ENCODE data around the gene SUDS3. TPM values are rescaled to one million over a fixed set of nuclear protein-coding genes. Genes with fewer than 3 reads are reported as not detected.

SUDS3 gene
- polyA plus RNA-seq, 3 donors = 7.3 to 18.3 (median 7.8) TPM

DNA sequence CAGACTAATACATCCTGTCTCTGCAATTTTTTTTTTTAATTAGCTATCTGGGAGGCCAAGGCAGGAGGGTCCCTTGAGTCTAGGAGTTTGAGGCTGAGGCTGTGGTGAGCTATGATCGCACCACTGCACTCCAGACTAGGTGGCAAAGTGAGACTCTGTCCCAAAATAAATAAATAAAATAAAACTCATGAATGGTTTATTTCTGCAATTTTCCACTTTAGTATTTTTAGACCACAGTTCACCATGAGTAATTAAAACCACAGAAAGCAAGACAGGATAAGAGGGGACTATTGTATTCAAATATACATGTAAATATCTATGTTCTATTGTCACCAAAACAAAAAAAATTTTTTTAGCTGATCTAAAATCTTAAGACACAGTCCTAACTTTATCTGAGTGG lies 21.5 kb upstream of the SUDS3 start:
- WGBS, 3 donors = 89 to 97% (median 96%) methylated on average over 1 of the region's 1 CpG
- H3K27ac ChIP-seq (ENCODE audit: low read depth, low read length) = no peak overlapping the region

DNA sequence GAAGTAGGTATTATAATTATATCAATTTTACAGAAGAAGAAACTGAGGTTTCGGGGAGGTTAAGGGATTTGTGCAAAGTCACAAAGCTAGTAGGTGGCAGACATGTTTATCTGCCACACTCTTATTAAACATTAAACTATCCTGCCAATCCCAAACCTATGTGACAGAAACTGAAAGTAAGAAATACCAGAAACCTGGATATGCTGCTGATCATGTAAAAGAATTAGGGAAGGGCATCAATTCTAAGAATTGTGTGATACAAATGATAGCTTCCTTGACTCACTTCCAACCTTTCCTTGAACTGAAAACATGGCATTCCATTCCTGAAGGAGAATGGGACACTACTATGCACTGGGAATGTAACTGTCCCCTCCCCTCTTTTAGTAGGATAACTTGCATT lies 20.5 kb upstream of the SUDS3 start:
- 91 to 100% (median 100%) methylated on average over 1 of the region's 1 CpG for WGBS, 3 donors
- H3K27ac ChIP-seq (ENCODE audit: low read depth, low read length) = no peak overlapping the region

DNA sequence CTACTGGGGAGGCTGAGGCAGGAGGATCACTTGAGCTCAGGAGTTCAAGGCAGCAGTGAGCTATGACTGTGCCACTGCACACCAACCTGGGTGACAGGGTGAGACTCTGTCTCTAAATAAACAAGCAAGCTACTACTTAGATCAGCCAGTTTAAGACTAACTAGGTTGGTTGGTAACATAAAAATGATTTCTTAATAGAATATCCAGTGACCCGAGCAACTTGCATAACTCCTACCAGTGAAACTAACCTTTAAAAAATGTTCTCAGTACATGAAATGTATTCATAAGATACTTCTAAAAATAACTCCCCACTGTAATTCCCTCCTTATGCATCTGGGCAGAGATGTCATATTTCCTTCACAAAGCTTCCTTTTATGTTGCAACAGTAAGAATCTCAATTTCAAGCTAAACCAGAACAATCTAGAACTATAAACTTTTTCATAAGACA lies 19.5 kb upstream of the SUDS3 start:
- 19 to 54% (median 20%) methylated on average over 1 of the region's 1 CpG for WGBS, 3 donors
- no peak overlapping the region for H3K27ac ChIP-seq (ENCODE audit: low read depth, low read length)

DNA sequence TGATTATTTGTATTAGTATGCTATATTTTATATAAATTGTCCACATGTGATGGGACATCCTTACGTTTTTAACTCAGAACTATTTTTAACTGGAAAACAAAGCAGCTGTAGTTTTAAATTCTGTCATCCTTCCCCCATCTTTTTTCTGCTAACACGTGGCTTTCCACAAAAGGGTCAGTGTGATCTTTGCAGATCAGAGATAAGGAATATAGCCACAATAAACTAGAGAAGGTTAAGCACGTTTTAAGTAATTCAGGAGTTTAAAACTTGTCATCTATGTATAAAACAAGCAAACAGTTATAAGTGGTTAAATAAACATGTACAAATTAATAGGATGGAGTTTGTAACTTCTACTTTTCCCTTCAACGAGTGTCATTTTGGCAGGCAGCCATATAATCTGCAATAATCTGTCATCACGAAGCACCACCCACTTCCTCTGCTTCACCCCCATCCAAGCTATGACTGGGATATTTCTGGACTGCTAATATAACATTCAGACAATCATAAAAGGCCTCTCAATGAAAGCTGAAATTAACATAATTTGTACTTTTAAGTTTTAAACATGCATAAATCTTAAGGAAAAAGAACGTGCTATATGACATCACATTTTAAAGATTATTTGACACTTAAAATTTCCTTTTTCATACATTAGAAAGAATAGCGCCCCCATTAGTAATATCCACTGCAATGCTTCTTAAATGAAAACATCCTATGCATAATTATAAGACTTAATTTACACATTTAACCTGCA lies 18.9 kb upstream of the SUDS3 start:
- WGBS, 3 donors = 14 to 23% (median 15%) methylated on average over 7 of the region's 7 CpGs
- H3K27ac ChIP-seq (ENCODE audit: low read depth, low read length) = no peak overlapping the region

DNA sequence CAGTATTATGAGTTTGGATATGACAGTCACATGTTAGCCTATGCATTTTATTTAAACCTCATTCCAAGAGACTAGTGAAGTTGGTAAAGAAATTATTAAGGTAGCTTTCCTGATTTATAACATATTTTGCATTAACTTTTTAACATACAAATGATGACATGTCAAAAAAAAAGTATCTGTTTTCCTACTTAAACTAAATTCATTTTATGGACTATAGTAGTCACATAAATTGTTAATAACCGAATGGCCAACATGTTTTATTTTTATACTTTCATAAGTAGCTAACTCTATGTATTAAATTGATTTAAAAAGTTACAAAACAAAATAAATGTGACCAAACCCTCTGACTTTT lies 18.4 kb upstream of the SUDS3 start:
- no peak overlapping the region for H3K27ac ChIP-seq (ENCODE audit: low read depth, low read length)
- WGBS, 3 donors = 76 to 94% (median 77%) methylated on average over 1 of the region's 1 CpG

DNA sequence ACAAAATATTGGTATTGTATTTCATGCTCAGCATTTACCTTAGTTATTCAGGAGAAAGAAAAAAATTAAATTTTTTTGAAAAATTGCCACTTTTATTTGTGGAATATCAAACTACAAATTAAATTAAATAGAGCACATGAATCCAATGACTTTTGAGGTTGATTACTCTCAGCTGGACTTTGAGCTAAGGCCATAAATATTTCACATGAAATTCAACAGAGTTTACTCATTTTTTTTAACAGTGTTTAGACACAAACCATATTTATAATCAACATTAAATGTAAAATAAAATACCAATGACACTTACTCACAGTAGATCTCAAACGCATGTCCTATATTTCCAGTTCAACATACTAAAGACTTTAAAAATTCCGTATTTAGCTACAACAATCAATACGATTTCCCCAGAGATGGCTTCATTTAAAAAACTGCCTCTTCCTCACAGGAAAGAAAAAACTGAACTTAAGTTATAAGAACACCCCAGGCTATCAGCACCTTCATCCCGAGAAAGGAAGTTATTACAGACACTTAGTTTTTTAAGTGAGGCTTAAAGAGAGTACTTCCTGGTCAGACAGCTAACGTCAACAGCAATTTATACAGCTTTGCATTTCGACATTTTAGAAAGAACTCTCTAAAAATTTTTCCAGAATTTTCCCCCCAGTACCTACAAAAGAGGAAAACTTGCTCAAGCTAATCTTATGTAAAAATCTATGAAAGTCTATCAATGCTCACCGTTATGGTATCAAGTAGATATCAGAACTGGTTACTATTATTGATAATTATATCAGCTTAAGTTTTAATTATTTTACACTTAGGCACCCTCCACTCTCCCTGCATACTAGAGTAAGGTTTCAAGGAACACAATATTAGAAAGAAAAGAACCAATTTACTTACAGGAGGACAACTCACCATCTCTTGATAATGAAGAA lies 17.5 kb upstream of the SUDS3 start:
- whole genome bisulfite sequencing, 3 donors = 35 to 57% (median 40%) methylated on average over 7 of the region's 7 CpGs
- no peak overlapping the region for H3K27ac ChIP-seq (ENCODE audit: low read depth, low read length)

DNA sequence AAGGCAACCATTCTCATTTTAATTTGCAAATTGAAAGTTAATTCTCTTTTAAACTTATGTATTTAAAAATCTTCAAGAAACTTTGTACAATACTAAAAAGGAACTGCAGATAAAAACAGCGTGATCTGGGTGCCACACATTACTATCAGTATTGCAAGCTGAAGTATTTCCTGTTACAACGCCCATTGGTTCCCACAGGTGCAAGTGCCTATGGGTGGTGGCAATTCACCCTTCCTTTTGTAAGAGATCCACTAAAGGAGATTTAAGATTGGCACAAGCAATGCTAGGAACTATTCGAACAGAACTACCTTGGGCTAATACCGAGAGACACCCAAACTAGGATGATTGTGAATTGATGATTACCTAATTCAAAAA lies 16.8 kb upstream of the SUDS3 start:
- 49 to 68% (median 67%) methylated on average over 4 of the region's 4 CpGs for WGBS, 3 donors
- H3K27ac ChIP-seq (ENCODE audit: low read depth, low read length) = no peak overlapping the region

DNA sequence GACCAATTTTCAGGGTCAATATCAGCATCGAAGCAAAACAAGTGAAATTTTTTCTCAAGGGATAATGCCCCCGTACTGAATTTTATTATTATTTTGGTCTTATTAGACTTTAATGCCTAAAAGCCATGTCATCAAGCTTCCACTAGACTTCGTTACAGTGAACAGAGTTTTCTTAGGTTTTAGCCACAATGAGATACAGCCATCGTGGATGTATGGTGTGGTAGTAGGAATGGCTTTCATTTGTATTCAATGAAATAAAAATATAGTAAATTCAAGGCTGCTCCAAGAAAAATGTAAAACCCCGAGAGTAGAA lies 15.3 kb upstream of the SUDS3 start:
- WGBS, 3 donors = 81 to 97% (median 83%) methylated on average over 5 of the region's 5 CpGs
- H3K27ac ChIP-seq (ENCODE audit: low read depth, low read length) = no peak overlapping the region

DNA sequence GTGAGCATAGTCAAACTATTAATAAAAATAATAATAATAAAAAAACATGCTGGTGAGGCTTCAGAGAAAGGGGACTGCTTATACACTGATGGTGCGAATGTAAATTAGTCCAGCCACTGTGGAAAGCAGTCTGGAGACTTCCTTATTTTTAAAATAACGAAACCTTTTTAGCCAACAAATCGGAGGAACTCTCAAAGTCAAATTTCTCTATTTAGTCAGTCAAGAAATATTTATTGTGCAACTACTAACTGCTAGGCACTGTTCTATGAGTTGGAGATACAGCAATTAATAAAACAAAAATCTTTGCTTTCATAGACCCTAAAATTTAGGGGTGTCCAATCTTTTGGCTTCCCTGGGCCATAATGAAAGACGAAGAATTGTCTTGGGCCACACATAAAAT lies 14.5 kb upstream of the SUDS3 start:
- 72 to 95% (median 84%) methylated on average over 4 of the region's 4 CpGs for WGBS, 3 donors
- no peak overlapping the region for H3K27ac ChIP-seq (ENCODE audit: low read depth, low read length)

DNA sequence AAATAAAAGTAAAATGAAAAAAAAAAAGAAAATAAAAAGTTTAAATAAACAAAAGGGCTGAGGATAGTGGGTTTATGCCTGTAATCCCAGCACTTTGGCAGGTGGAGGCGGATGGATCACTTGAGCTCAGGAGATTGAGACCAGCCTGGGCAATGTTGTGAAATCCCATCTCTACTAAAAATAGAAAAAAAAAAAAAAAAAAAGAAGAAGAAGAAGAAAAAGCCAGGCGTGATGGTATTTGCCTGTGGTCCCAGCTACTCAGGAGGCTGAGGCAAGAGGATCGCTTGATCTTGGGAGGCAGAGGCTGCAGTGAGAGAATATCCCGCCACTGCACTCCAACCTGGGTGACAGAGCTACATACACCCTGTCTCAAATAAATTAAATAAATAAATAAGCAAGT lies 7.5 kb upstream of the SUDS3 start:
- no peak overlapping the region for H3K27ac ChIP-seq (ENCODE audit: low read depth, low read length)

DNA sequence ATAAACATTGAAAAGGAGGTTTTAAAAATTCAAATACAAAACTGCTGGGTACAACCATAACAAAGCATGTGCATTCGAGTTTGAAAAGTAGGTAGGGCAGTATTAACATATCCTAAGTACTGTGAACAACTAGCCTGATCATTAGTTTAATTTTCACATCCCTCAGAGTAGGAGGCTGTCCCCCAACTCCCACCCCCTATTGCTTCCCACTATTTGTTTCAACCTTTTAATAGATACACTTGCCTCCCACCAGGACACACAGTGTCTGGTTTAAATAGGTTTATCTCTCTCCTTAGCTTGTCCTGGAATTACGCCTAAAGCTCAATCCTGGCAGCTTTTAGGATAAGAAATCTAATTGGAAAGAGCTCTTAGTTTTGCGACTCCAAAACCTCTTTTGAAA lies 5.8 kb upstream of the SUDS3 start:
- 19 to 36% (median 29%) methylated on average over 3 of the region's 3 CpGs for WGBS, 3 donors
- no peak overlapping the region for H3K27ac ChIP-seq (ENCODE audit: low read depth, low read length)

More for the DNA sequence above, 7.5 kb upstream of the SUDS3 start:
- 75 to 93% (median 85%) methylated on average over 4 of the region's 4 CpGs for WGBS, 3 donors

DNA sequence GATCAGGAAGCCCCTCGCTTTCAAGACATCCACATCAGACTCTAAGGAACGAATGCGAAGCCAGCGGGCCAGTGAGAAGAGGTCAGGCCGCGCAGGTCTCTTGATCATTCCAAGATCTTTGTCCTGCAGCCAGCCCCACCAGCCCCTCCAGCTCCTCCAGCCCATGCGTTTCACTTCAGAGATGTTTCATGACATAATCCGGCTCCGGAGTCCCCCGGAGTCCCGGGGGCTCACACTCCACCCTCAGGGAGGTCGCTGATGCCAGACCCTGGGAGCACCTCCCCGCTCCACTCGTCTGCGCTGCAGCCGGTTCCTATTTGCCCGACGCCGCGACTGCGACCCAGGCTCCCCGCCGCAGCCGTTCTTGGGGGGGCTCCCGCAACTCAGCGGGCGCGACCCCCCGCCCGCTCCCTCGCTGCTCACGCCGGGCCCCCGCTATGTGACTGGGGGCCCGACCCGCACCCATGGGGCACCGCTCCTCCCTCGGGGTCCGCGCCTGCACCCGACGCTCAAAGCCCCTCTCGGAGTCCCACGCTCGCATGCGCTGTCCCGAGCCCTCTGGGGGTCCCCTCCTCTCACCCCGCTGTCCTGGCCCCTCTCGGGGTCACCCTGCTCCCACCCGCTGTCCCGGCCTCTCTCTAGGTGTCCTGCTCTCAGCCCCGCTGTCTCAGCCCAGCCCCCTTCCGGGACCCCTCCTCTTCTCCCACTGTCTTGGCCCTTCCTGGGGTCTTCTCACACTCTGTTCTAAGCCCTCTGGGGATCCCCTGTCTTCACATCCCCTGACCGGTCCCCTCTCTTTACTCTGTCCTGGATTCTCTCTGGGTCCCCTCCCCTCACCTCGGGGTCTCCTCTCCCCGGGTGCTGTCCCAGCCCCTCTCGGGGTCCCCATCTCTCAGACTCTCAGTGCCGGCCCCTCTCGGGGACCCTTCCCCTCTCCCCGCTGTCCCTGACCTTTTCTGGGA lies 4.8 kb upstream of the SUDS3 start:
- WGBS, 3 donors = 1% methylated on average over 44 to 60 of the region's 60 CpGs

DNA sequence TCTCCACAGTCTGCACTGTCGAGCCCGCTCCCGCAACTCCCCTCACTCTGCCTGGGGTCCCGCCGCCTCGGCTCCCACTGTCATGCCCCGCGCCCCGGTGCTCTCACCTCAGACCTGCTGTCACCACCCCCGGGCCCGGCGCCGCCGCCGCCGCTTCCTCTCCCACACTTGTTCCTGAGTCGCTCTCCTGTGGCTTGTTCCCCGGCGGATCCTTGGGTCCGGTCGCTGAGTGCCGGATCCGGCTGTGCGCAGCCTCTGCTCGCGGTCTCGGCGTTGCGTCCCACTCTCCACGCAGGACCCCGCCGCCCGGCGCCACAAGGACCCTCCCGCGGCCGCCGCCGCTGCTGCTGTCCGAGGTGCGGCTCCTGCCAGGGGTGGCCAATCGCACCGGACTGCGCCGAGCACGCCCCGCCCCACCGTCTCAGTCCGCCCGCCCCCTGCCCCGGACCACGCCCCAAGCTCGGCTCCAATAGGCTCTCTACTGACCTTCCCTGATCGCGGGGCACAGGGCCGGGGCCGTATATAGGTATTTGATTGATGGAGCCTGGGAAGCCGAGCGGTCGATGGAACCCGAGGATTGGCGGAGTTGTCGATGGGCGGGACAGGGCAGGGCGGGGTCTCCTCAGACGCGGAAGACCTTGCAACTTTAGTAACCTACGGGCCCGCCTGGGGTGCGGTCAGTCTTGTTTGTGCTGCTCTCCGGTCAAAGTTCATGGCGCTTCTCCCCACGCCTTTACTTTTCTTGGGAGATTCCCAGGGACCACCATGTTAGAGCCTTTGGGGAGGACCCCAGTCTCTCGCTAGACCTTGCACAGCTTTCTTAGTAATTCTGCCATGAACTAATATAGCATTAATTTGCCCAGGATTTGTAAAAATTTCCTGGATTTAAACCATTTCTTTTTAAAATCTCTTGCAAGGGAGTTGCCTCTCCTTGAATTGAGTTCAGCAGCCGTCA lies 3.5 kb upstream of the SUDS3 start, which contains the start of gene TAOK3:
Gene TAOK3 (minus strand): TSS at position 367 of the 955 bp plus-strand sequence. CDS start 117,340 bp downstream, outside the sequence.
- 1% methylated on average over 71 to 75 of the region's 75 CpGs for WGBS, 3 donors
- H3K27ac ChIP-seq (ENCODE audit: low read depth, low read length) = no peak within 1 kb of the TSS

More for the DNA sequence above, 4.8 kb upstream of the SUDS3 start:
- H3K27ac ChIP-seq (ENCODE audit: low read depth, low read length) = no peak overlapping the region

DNA sequence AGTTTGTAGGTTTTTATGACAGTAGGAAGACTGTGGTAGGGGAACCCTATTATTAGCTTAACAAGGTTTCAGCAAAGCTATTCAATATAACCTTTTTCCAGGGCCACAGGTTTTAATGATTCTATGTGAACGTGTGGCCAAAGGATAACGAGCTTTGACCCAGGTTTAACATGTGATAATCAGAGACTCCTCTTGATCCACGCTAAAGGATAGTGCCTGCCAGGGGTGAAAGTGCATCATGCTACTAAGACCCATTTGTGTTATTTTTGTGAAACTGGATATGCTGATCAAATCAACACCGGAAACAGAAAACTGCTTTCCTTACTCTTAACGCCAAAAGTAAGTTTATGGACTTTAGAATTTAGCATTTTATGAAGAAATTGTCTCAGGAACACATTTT lies 2.7 kb upstream of the SUDS3 start:
- 49 to 62% (median 57%) methylated on average over 5 of the region's 5 CpGs for WGBS, 3 donors
- no peak overlapping the region for H3K27ac ChIP-seq (ENCODE audit: low read depth, low read length)

DNA sequence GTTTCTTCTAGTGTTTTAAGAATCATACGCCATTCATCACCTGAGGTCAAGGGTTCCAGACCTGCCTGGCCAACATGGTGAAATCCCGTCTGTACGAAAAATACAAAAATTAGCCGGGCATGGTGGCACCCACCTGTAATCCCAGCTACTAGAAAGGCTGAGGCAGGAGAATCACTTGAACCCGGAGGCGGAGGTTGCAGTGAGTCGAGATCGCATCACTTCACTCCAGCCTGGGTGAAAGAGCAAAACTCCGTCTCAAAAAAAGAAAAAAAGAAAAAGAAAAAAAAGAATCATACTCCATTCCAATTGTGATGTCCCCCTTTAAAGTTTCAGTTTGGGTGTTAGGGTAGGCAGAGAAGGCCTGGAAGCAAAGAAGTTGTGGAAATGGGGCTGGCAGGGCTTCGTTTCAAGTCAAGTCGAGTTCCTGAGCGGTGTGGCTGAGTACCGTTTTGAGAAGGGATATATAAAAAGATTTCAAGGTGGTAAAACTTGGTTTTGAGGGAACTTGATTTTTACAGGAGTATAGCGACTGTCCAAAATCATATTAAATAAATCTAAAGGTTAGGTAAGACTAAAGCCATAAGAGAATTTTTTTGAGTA lies 2.1 kb upstream of the SUDS3 start:
- H3K27ac ChIP-seq (ENCODE audit: low read depth, low read length) = no peak overlapping the region
- WGBS, 3 donors = 92% methylated on average over 14 of the region's 14 CpGs

DNA sequence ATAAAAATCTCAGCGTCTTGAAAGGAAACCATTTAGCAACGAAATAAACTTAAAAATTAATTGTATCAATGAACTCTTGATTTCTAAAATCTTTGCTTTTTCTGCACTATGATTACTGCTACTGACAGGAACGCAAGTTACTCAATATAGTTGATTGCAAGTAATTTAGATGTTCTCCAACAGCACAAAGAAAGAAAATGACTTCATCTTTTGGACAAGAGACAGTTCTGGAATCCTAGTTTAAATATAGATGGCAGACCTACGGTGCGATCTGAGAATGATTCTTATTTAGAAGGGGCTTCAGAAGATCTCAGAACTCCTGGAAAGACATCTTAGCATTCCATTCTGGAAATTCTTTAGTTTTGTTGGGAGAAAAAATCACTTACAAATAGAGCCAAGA lies 1.4 kb upstream of the SUDS3 start:
- 60 to 77% (median 64%) methylated on average over 5 of the region's 5 CpGs for WGBS, 3 donors
- H3K27ac ChIP-seq (ENCODE audit: low read depth, low read length) = no peak overlapping the region

DNA sequence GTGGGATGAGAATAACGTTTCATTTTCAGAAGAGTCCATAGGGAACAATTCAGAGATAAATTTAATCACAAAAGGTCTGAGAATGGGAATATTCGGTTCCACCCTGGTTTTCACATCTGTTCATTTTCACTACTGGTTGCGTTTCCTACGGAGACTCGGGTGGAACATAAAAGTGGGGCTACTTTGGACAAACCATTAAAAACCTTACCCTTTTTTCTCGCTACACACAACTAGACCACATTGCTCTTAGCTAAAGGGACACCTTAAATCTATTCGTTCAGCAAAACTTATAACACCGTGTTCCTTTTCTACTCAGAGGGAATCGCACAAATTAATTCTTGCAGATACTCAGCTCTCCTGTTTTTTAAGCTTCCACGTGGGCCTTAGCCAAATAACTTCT lies 1.0 kb upstream of the SUDS3 start:
- WGBS, 3 donors = 53 to 65% (median 63%) methylated on average over 10 of the region's 10 CpGs
- H3K27ac ChIP-seq (ENCODE audit: low read depth, low read length) = no peak overlapping the region

All from adipose tissue (tissue), 3 donors.